Parathyroid adenoma (tissue), 2 donors: Measurements from ENCODE around the gene HPS5.

ENCODE experiments used
- H2AFZ ChIP-seq: fragments of 300-600 bp; sonication (generic); one replicate; pipeline ENCODE4 v1.7.0; 2017; ENCODE audit warnings: antibody characterized with exemption, mild to moderate bottlenecking
- H3K27ac ChIP-seq: fragments of 300-600 bp; sonication (generic); one replicate; pipeline ENCODE4 v1.7.0; 2017
- H3K27me3 ChIP-seq: fragments of 300-600 bp; sonication (generic); one replicate; pipeline ENCODE4 v1.7.0; 2017; ENCODE audit warnings: low read length; ENCODE audit not compliant: control insufficient read depth, insufficient read depth
- H3K36me3 ChIP-seq: fragments of 300-600 bp; sonication (generic); one replicate; pipeline ENCODE4 v1.7.0; 2017; ENCODE audit warnings: low read length; ENCODE audit not compliant: control insufficient read depth, insufficient read depth
- H3K4me1 ChIP-seq: fragments of 300-600 bp; sonication (generic); one replicate; pipeline ENCODE4 v1.7.0; 2017; ENCODE audit warnings: control low read depth
- H3K4me2 ChIP-seq: fragments of 300-600 bp; sonication (generic); one replicate; pipeline ENCODE4 v1.7.0; 2017; ENCODE audit warnings: low read length
- H3K4me3 ChIP-seq: fragments of 300-600 bp; sonication (generic); one replicate; pipeline ENCODE4 v1.7.0; 2017; ENCODE audit warnings: low read depth, low read length
- H3K79me2 ChIP-seq: fragments of 300-600 bp; sonication (generic); one replicate; pipeline ENCODE4 v1.7.0; 2017; ENCODE audit warnings: control low read depth
- H3K9ac ChIP-seq: fragments of 300-600 bp; sonication (generic); one replicate; pipeline ENCODE4 v1.7.0; 2017; ENCODE audit warnings: mild to moderate bottlenecking
- H3K9me3 ChIP-seq: fragments of 300-600 bp; sonication (generic); one replicate; pipeline ENCODE4 v1.7.0; 2017; ENCODE audit warnings: low read length; ENCODE audit not compliant: control insufficient read depth
- TF ChIP-seq, protein P1 (sequence below): fragments of 300-600 bp; sonication (generic); IDR thresholded peaks from one replicate; pipeline ENCODE4 v1.7.0; 2017; ENCODE audit warnings: antibody characterized with exemption, mild to moderate bottlenecking
- donor health status: primary hyperparathyroidism.

HPS5 gene

DNA sequence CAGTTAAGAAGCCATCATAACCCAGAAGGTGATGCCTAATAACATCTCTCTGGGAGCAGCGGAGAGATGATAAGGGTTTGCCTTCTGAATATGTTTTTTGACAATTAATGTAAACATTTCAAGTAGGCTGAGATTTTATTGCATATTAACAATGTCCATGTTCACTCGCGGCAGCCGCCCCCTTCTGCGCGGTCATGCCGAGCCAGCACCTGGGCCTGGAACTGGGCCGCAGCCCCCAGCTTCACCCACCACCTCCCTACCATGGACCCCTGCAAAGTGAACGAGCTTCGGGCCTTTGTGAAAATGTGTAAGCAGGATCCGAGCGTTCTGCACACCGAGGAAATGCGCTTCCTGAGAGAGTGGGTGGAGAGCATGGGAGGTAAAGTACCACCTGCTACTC, 60.2 kb downstream of the HPS5 start:
- no peaks in the 10 kb centered on the region for H3K79me2 ChIP-seq
- H3K9ac ChIP-seq = no peak overlapping the region
- H3K9me3 ChIP-seq = no peaks in the 10 kb centered on the region
- H2AFZ ChIP-seq = no peak overlapping the region
- H3K27me3 ChIP-seq = no peaks in the 10 kb centered on the region
- H3K27ac ChIP-seq = no peak overlapping the region
- no peak overlapping the region for H3K4me3 ChIP-seq
- H3K4me1 ChIP-seq = no peaks in the 10 kb centered on the region
- no peaks in the 10 kb centered on the region for H3K36me3 ChIP-seq
- TF ChIP-seq, protein P1, sequence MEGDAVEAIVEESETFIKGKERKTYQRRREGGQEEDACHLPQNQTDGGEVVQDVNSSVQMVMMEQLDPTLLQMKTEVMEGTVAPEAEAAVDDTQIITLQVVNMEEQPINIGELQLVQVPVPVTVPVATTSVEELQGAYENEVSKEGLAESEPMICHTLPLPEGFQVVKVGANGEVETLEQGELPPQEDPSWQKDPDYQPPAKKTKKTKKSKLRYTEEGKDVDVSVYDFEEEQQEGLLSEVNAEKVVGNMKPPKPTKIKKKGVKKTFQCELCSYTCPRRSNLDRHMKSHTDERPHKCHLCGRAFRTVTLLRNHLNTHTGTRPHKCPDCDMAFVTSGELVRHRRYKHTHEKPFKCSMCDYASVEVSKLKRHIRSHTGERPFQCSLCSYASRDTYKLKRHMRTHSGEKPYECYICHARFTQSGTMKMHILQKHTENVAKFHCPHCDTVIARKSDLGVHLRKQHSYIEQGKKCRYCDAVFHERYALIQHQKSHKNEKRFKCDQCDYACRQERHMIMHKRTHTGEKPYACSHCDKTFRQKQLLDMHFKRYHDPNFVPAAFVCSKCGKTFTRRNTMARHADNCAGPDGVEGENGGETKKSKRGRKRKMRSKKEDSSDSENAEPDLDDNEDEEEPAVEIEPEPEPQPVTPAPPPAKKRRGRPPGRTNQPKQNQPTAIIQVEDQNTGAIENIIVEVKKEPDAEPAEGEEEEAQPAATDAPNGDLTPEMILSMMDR = no peak
- H3K4me2 ChIP-seq = no peak overlapping the region

GRCh38 chr11:18259259-18259658, 62.7 kb downstream of the HPS5 start:
- Histone ChIP-seq H3K4me1 (no peaks in the 10 kb centered on the region), H3K9ac (no peak overlapping the region), H3K36me3 (no peaks in the 10 kb centered on the region), H3K79me2 (no peaks in the 10 kb centered on the region), H3K4me2 (no peak overlapping the region), H3K4me3 (no peak overlapping the region), H3K27me3 (no peaks in the 10 kb centered on the region), H3K9me3 (no peaks in the 10 kb centered on the region), H3K27ac (no peak overlapping the region), H2AFZ (no peak overlapping the region)
- TF ChIP-seq, protein P1 = no peak

- Histone ChIP-seq H3K36me3 (no peaks in the 10 kb centered on the region), H2AFZ (no peak overlapping the region), H3K27me3 (no peaks in the 10 kb centered on the region), H3K9me3 (no peaks in the 10 kb centered on the region), H3K4me2 (no peak overlapping the region), H3K4me3 (no peak overlapping the region), H3K27ac (no peak overlapping the region), H3K4me1 (no peaks in the 10 kb centered on the region), H3K9ac (no peak overlapping the region), H3K79me2 (no peaks in the 10 kb centered on the region)
- TF ChIP-seq, protein P1 = no peak
Observed at GRCh38 chr11:18254781-18255361, 67.1 kb downstream of the HPS5 start.

- Histone ChIP-seq H3K27me3 (no peaks in the 10 kb centered on the region), H3K4me2 (no peak overlapping the region), H3K79me2 (no peaks in the 10 kb centered on the region), H3K9ac (no peak overlapping the region), H2AFZ (no peak overlapping the region), H3K4me3 (no peak overlapping the region), H3K36me3 (no peaks in the 10 kb centered on the region), H3K4me1 (no peaks in the 10 kb centered on the region), H3K27ac (no peak overlapping the region), H3K9me3 (no peaks in the 10 kb centered on the region)
- TF ChIP-seq, protein P1 = no peak
Observed at GRCh38 chr11:18253778-18254338, 68.1 kb downstream of the HPS5 start.

- Histone ChIP-seq H3K9me3 (no peaks in the 10 kb centered on the region), H3K4me2 (no peak overlapping the region), H2AFZ (no peak overlapping the region), H3K4me3 (no peak overlapping the region), H3K9ac (no peak overlapping the region), H3K27ac (no peak overlapping the region), H3K36me3 (no peaks in the 10 kb centered on the region), H3K27me3 (no peaks in the 10 kb centered on the region), H3K79me2 (no peaks in the 10 kb centered on the region), H3K4me1 (no peaks in the 10 kb centered on the region)
- TF ChIP-seq, protein P1 = no peak
Observed at GRCh38 chr11:18253233-18253632, 68.7 kb downstream of the HPS5 start.
